HEK293 (cell line): ENCODE results near the gene ILDR1.

Source experiments
- HOXD13 ChIP-seq: sonication (generic); formaldehyde crosslinking; IDR thresholded peaks from 2 replicates; pipeline ENCODE4 v1.8.0; 2022; ENCODE audit warnings: missing genetic modification reagents, borderline replicate concordance
- TCF7L2 ChIP-seq: IDR thresholded peaks from 2 replicates; pipeline ENCODE4 v1.6.1; 2011; ENCODE audit warnings: low read depth, mild to moderate bottlenecking, inconsistent platforms, low read length, moderate library complexity, borderline replicate concordance
- ZFP37 ChIP-seq: fragments of 450-650 bp; formaldehyde crosslinking; IDR thresholded peaks from 2 replicates; pipeline ENCODE4 v1.5.1; 2016; ENCODE audit warnings: missing biosample characterization, missing genetic modification characterization
- ZNF184 ChIP-seq: fragments of 450-650 bp; IDR thresholded peaks from 2 replicates; pipeline ENCODE4 v1.5.1; 2018; ENCODE audit warnings: missing biosample characterization, mild to moderate bottlenecking, missing genetic modification characterization
- ZNF558 ChIP-seq: fragments of 450-650 bp; formaldehyde crosslinking; IDR thresholded peaks from 2 replicates; pipeline ENCODE4 v1.5.1; 2016; ENCODE audit warnings: missing biosample characterization, missing genetic modification characterization
- ZNF776 ChIP-seq: fragments of 450-650 bp; formaldehyde crosslinking; IDR thresholded peaks from 2 replicates; pipeline ENCODE4 v1.5.0; 2017; ENCODE audit warnings: missing biosample characterization, missing genetic modification characterization, borderline replicate concordance
- ZXDB ChIP-seq: fragments of 450-650 bp; formaldehyde crosslinking; IDR thresholded peaks from 2 replicates; pipeline ENCODE4 v1.5.1; 2016; ENCODE audit warnings: missing biosample characterization, missing genetic modification characterization
- TF ChIP-seq, protein P1 (sequence below): fragments of 450-650 bp; formaldehyde crosslinking; IDR thresholded peaks from 2 replicates; pipeline ENCODE4 v1.5.1; 2016; ENCODE audit warnings: missing biosample characterization, missing genetic modification characterization
- TF ChIP-seq, protein P2 (sequence below): fragments of 450-650 bp; formaldehyde crosslinking; conservative IDR thresholded peaks from 2 replicates; pipeline ENCODE4 v1.5.1; 2016; ENCODE audit warnings: low read depth, missing biosample characterization, missing genetic modification characterization
- TF ChIP-seq, protein P3 (sequence below): fragments of 450-650 bp; formaldehyde crosslinking; IDR thresholded peaks from 2 replicates; pipeline ENCODE4 v1.5.1; 2016; ENCODE audit warnings: missing biosample characterization, missing genetic modification characterization
- TF ChIP-seq, protein P4 (sequence below): fragments of 450-650 bp; formaldehyde crosslinking; IDR thresholded peaks from 2 replicates; pipeline ENCODE4 v1.5.1; 2016; ENCODE audit warnings: missing biosample characterization, missing genetic modification characterization

DNA sequence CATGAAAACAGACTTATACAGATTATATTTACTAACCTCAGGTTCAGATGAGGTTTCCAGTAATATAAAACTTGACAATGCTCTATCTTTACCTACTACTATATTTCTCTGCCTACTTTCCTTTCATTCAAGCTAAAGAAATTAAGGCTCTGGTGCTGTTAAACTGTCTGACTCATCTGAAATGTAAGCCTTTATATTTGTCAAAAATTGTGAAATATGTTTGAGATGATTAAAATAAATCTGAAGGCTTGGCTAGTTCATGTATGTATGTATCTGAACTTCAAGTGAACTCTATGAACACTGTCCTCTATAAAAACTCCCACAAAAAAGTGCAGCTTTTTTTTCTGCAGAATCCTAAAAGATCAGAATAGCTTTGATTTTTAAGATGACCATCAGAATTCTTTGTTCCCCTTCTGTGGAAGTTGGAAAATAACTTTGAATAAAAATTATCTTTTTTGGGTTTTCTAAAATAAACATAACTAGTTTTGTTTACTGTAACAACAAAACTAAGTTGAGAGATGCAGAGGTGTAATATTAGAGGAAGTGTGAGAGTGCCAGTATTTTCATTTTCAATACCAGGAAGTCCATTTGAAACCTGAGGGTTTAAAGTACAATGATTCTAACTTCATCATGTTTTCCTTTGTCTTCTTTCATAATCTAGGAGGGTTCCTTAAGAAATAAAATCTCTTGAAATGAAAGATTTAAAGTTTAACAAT, 42.2 kb downstream of the ILDR1 start:
- TF ChIP-seq TCF7L2: no peak
- TF ChIP-seq, protein P1, sequence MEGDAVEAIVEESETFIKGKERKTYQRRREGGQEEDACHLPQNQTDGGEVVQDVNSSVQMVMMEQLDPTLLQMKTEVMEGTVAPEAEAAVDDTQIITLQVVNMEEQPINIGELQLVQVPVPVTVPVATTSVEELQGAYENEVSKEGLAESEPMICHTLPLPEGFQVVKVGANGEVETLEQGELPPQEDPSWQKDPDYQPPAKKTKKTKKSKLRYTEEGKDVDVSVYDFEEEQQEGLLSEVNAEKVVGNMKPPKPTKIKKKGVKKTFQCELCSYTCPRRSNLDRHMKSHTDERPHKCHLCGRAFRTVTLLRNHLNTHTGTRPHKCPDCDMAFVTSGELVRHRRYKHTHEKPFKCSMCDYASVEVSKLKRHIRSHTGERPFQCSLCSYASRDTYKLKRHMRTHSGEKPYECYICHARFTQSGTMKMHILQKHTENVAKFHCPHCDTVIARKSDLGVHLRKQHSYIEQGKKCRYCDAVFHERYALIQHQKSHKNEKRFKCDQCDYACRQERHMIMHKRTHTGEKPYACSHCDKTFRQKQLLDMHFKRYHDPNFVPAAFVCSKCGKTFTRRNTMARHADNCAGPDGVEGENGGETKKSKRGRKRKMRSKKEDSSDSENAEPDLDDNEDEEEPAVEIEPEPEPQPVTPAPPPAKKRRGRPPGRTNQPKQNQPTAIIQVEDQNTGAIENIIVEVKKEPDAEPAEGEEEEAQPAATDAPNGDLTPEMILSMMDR (tag by site-specific recombination): no peak
- no peak for TF ChIP-seq ZFP37 (tag by site-specific recombination)
- TF ChIP-seq HOXD13 (CRISPR knock-in tag): no peak
- TF ChIP-seq, protein P2, sequence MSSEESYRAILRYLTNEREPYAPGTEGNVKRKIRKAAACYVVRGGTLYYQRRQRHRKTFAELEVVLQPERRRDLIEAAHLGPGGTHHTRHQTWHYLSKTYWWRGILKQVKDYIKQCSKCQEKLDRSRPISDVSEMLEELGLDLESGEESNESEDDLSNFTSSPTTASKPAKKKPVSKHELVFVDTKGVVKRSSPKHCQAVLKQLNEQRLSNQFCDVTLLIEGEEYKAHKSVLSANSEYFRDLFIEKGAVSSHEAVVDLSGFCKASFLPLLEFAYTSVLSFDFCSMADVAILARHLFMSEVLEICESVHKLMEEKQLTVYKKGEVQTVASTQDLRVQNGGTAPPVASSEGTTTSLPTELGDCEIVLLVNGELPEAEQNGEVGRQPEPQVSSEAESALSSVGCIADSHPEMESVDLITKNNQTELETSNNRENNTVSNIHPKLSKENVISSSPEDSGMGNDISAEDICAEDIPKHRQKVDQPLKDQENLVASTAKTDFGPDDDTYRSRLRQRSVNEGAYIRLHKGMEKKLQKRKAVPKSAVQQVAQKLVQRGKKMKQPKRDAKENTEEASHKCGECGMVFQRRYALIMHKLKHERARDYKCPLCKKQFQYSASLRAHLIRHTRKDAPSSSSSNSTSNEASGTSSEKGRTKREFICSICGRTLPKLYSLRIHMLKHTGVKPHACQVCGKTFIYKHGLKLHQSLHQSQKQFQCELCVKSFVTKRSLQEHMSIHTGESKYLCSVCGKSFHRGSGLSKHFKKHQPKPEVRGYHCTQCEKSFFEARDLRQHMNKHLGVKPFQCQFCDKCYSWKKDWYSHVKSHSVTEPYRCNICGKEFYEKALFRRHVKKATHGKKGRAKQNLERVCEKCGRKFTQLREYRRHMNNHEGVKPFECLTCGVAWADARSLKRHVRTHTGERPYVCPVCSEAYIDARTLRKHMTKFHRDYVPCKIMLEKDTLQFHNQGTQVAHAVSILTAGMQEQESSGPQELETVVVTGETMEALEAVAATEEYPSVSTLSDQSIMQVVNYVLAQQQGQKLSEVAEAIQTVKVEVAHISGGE (tag by site-specific recombination): no peak
- no peak for TF ChIP-seq ZNF558 (tag by site-specific recombination)
- TF ChIP-seq, protein P3, sequence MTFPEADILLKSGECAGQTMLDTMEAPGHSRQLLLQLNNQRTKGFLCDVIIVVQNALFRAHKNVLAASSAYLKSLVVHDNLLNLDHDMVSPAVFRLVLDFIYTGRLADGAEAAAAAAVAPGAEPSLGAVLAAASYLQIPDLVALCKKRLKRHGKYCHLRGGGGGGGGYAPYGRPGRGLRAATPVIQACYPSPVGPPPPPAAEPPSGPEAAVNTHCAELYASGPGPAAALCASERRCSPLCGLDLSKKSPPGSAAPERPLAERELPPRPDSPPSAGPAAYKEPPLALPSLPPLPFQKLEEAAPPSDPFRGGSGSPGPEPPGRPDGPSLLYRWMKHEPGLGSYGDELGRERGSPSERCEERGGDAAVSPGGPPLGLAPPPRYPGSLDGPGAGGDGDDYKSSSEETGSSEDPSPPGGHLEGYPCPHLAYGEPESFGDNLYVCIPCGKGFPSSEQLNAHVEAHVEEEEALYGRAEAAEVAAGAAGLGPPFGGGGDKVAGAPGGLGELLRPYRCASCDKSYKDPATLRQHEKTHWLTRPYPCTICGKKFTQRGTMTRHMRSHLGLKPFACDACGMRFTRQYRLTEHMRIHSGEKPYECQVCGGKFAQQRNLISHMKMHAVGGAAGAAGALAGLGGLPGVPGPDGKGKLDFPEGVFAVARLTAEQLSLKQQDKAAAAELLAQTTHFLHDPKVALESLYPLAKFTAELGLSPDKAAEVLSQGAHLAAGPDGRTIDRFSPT (tag by site-specific recombination): no peak
- no peak for TF ChIP-seq ZXDB (tag by site-specific recombination)
- TF ChIP-seq, protein P4, sequence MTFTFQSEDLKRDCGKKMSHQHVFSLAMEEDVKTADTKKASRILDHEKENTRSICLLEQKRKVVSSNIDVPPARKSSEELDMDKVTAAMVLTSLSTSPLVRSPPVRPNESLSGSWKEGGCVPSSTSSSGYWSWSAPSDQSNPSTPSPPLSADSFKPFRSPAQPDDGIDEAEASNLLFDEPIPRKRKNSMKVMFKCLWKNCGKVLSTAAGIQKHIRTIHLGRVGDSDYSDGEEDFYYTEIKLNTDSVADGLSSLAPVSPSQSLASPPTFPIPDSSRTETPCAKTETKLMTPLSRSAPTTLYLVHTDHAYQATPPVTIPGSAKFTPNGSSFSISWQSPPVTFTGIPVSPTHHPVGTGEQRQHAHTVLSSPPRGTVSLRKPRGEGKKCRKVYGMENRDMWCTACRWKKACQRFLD (tag by site-specific recombination): no peak
- no peak for TF ChIP-seq ZNF776
- TF ChIP-seq ZNF184 (tag by site-specific recombination): no peak
